ENCODE measurements around the gene CUBN. TPM values are rescaled to one million over a fixed set of nuclear protein-coding genes. Genes with fewer than 3 reads are reported as not detected.

Gene CUBN
- total RNA-seq, 2 experiments from 2014 or later = 7.9 to 9.2 TPM

GRCh38 chr10:16909271-16909767, 220.3 kb downstream of the CUBN start:
- H3K36me3 Mint-ChIP-seq (ENCODE audit: low read depth) = peaks cover 27% of the 10 kb centered on the region
- Histone ChIP-seq H3K4me1 (ENCODE audit: insufficient read depth, low read length) (no peaks in the 10 kb centered on the region), H3K4me3 (ENCODE audit: low read length) (no peak overlapping the region), H3K9me3 (ENCODE audit: control insufficient read depth in 1 of 2, insufficient read depth in 1 of 2, low read length in 2 of 2) (no peaks in the 10 kb centered on the region), H3K27me3 (ENCODE audit: control insufficient read depth in 1 of 2, insufficient read depth in 2 of 2, low read length in 2 of 2) (no peaks in the 10 kb centered on the region), H3K36me3 (ENCODE audit: insufficient read depth, low read length) (no peaks in the 10 kb centered on the region), H3K27ac (ENCODE audit: low read depth in 1 of 2, low read length in 2 of 2) (no peak overlapping the region)
- no peak overlapping the region for H3K4me3 Mint-ChIP-seq
- H3K9me3 Mint-ChIP-seq = no peaks in the 10 kb centered on the region
- ChIA-PET POLR2A (no interaction called here), CTCF (no interaction called here)
- no peak for TF ChIP-seq CTCF (IDR thresholded peaks at IDR 0.05)
- H3K4me1 Mint-ChIP-seq (ENCODE audit: low read depth) = no peaks in the 10 kb centered on the region
- DNase-seq (no peak), ATAC-seq (ENCODE audit: poor library complexity) (no peak)
- intact Hi-C loops (cut with DNase I, micrococcal nuclease) = no loop called here
- H3K27me3 Mint-ChIP-seq = no peaks in the 10 kb centered on the region
- H3K27ac Mint-ChIP-seq = no peak overlapping the region

DNA sequence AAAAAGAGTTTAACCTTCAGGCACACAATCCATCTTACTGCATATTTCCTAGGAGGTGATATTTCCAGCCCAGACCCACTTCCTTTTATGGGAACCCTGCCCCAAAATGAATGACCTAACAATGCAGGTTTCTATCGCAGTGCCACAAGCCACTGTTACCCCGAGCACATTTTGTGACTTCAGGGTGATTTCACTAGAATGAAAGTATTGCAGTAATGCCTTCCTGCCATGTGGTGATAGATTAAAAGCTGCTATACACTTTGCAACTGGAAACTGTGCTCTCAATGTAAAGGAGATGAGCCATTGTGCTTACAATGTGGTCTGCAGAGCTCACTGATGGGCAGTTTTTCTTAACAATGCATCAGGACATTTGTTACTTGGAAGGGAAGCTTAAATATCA, 221.9 kb downstream of the CUBN start:
- Mint-ChIP-seq H3K9me3 (no peaks in the 10 kb centered on the region), H3K27me3 (no peaks in the 10 kb centered on the region), H3K36me3 (ENCODE audit: low read depth) (peaks cover 11% of the 10 kb centered on the region), H3K27ac (no peak overlapping the region), H3K4me3 (no peak overlapping the region), H3K4me1 (ENCODE audit: low read depth) (no peaks in the 10 kb centered on the region)
- Histone ChIP-seq H3K27me3 (ENCODE audit: control insufficient read depth in 1 of 2, insufficient read depth in 2 of 2, low read length in 2 of 2) (no peaks in the 10 kb centered on the region), H3K9me3 (ENCODE audit: control insufficient read depth in 1 of 2, insufficient read depth in 1 of 2, low read length in 2 of 2) (no peaks in the 10 kb centered on the region), H3K27ac (ENCODE audit: low read depth in 1 of 2, low read length in 2 of 2) (no peak overlapping the region), H3K4me1 (ENCODE audit: insufficient read depth, low read length) (no peaks in the 10 kb centered on the region), H3K36me3 (ENCODE audit: insufficient read depth, low read length) (no peaks in the 10 kb centered on the region), H3K4me3 (ENCODE audit: low read length) (no peak overlapping the region)
- no peak for ATAC-seq (ENCODE audit: poor library complexity)
- DNase-seq = no peak
- no peak for TF ChIP-seq CTCF (IDR thresholded peaks at IDR 0.05)
- intact Hi-C loops (cut with DNase I, micrococcal nuclease) = no loop called here
- ChIA-PET CTCF (interaction anchor here (0.9 kb wide), 1 partner anchor 37 kb away, joined by 3 read pairs; no protein-coding TSS in a partner anchor), POLR2A (no interaction called here)

- H3K4me1 Mint-ChIP-seq (ENCODE audit: low read depth) = no peaks in the 10 kb centered on the region
- DNase-seq = no peak
- ChIA-PET CTCF (no interaction called here), POLR2A (no interaction called here)
- H3K9me3 ChIP-seq (ENCODE audit: control insufficient read depth in 1 of 2, insufficient read depth in 1 of 2, low read length in 2 of 2) = no peaks in the 10 kb centered on the region
- H3K4me3 ChIP-seq (ENCODE audit: low read length) = no peak overlapping the region
- no peak for ATAC-seq (ENCODE audit: poor library complexity)
- H3K4me1 ChIP-seq (ENCODE audit: insufficient read depth, low read length) = no peaks in the 10 kb centered on the region
- intact Hi-C loops (cut with DNase I, micrococcal nuclease) = no loop called here
- no peak for TF ChIP-seq CTCF (IDR thresholded peaks at IDR 0.05)
- H3K36me3 Mint-ChIP-seq (ENCODE audit: low read depth) = peaks cover 16% of the 10 kb centered on the region
- H3K9me3 Mint-ChIP-seq = no peaks in the 10 kb centered on the region
- H3K27ac Mint-ChIP-seq = no peak overlapping the region
- no peak overlapping the region for H3K27ac ChIP-seq (ENCODE audit: low read depth in 1 of 2, low read length in 2 of 2)
- H3K27me3 ChIP-seq (ENCODE audit: control insufficient read depth in 1 of 2, insufficient read depth in 2 of 2, low read length in 2 of 2) = no peaks in the 10 kb centered on the region
- no peaks in the 10 kb centered on the region for H3K36me3 ChIP-seq (ENCODE audit: insufficient read depth, low read length)
- H3K4me3 Mint-ChIP-seq = no peak overlapping the region
- no peaks in the 10 kb centered on the region for H3K27me3 Mint-ChIP-seq
Measured at GRCh38 chr10:16905320-16905719, 224.3 kb downstream of the CUBN start.

All from CD4-positive, alpha-beta T cell (primary cell).